ENCODE data around the gene NCOR1. TPM values are rescaled to one million over a fixed set of nuclear protein-coding genes. Genes with fewer than 3 reads are reported as not detected.
A peak's percentile ranks its signal among the peaks of the same experiment; 100 is the strongest.

The NCOR1 gene
- polyA plus RNA-seq, 1 donor from 2014 or later, result 166 TPM

DNA sequence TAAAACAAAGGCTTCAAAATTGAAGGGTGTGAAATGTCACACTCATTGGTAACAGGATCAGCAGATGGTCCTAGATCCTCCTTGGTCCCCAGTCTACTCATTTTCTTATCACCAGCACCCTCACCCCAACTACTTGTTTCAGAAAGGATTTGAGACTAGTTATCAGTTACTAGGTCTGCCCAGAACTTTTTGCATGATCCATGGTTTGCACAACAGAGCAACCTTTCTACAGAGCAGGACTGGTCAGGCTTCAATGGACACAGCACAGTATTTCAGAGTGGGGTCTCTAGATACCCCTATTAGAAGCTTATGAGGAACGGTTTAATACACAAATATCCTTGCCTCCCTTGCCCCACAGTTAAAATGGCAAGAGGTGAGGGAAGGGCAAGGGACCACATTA, 190.1 kb downstream of the NCOR1 start:
- H3K36me3 Mint-ChIP-seq, result peaks cover 12% of the 10 kb centered on the region
- H3K4me1 Mint-ChIP-seq, result peaks cover 2 to 4% (median 2%) of the 10 kb centered on the region in 3 donors
- no peak overlapping the region for H3K27ac Mint-ChIP-seq

DNA sequence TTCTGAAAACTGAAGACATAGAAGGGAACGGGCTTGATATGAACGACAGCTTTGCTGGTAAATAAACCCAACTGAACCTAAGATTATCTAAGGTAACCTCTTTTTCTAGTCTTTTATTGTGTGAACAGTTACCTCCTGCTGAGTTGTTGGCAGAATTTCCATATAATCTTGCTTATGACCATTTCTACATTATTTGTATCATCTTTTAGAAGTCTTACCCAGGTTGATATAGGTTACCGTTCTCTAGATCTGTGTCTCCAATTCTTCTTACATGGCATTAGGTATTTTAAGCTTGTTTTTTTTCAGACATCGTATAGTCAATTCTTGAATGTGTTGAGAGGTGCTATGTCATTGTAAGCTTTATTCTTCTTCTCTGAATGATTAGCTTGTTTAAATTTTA, 191.5 kb downstream of the NCOR1 start:
- no peaks in the 10 kb centered on the region for H3K9me3 Mint-ChIP-seq
- H3K4me1 Mint-ChIP-seq, result peaks cover 2 to 5% (median 4%) of the 10 kb centered on the region in 3 donors
- peak overlapping the region in 1 of 3 donors; percentile 23 for H3K27ac Mint-ChIP-seq
- H3K27me3 Mint-ChIP-seq, result no peaks in the 10 kb centered on the region
- H3K36me3 Mint-ChIP-seq, result peaks cover 10% of the 10 kb centered on the region
- no peak overlapping the region for H3K4me3 Mint-ChIP-seq

More for the DNA sequence above, 190.1 kb downstream of the NCOR1 start:
- Mint-ChIP-seq H3K4me3 (peak overlapping the region in 1 of 4 donors; percentile 19), H3K9me3 (no peaks in the 10 kb centered on the region), H3K27me3 (no peaks in the 10 kb centered on the region)

- H3K36me3 Mint-ChIP-seq, result peaks cover 8% of the 10 kb centered on the region
- no peak overlapping the region for H3K4me3 Mint-ChIP-seq
- no peak overlapping the region for H3K27ac Mint-ChIP-seq
- H3K27me3 Mint-ChIP-seq, result no peaks in the 10 kb centered on the region
- no peaks in the 10 kb centered on the region for H3K9me3 Mint-ChIP-seq
- H3K4me1 Mint-ChIP-seq, result peaks cover 2 to 10% (median 3%) of the 10 kb centered on the region in 3 donors
Observed at GRCh38 chr17:16019347-16019746, 196.0 kb downstream of the NCOR1 start.

- Mint-ChIP-seq H3K4me3 (no peak overlapping the region), H3K27ac (no peak overlapping the region), H3K4me1 (peaks cover 4 to 8% (median 6%) of the 10 kb centered on the region in 3 donors), H3K36me3 (peaks cover 9% of the 10 kb centered on the region), H3K9me3 (no peaks in the 10 kb centered on the region), H3K27me3 (no peaks in the 10 kb centered on the region)
Observed at GRCh38 chr17:16013943-16014407, 201.4 kb downstream of the NCOR1 start.

DNA sequence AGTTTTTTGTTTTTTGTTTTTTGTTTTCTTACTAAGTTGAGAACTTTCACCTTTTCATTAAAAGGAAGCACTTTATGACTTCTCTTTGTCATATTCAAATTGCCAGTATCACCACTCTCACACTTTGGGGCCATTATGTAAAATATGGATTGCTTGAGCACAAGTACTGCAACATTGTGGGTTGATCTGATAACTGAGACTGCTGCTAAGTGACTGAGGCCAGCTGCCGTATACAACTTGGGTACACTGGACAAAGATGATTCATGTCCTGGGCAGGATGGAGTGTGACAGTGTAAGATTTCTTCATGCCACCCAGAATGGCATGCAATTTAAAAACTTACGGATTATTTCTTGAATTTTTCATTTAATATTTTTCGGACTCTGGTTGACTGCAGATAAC, 207.9 kb downstream of the NCOR1 start:
- Mint-ChIP-seq H3K9me3 (no peaks in the 10 kb centered on the region), H3K4me1 (peaks cover 0 to 6% (median 3%) of the 10 kb centered on the region in 3 donors), H3K27me3 (no peaks in the 10 kb centered on the region), H3K4me3 (no peak overlapping the region), H3K27ac (peak overlapping the region in 1 of 3 donors; percentile 16), H3K36me3 (peaks cover 8% of the 10 kb centered on the region)

DNA sequence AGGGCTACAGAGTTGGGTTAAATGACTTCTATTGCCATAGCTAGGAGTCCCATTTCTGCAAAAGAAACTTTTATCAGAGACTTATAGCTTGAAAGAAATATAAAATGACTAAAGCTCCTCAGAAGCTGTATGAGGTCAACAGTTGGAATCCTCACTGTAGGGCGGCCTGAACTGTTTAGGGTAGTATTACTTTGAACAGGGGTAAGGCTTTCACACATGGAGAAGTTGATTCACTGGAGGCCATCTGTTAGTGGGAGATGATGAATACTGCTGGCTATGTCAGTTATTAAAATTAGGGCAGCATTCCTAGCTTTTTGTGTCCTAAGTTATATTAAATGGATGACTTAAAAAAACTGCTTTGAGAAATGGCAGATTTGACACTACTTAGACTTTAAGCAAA, 209.7 kb downstream of the NCOR1 start:
- Mint-ChIP-seq H3K4me1 (peaks cover 13 to 15% (median 14%) of the 10 kb centered on the region in 3 donors), H3K36me3 (peaks cover 13% of the 10 kb centered on the region), H3K4me3 (no peak overlapping the region)

DNA sequence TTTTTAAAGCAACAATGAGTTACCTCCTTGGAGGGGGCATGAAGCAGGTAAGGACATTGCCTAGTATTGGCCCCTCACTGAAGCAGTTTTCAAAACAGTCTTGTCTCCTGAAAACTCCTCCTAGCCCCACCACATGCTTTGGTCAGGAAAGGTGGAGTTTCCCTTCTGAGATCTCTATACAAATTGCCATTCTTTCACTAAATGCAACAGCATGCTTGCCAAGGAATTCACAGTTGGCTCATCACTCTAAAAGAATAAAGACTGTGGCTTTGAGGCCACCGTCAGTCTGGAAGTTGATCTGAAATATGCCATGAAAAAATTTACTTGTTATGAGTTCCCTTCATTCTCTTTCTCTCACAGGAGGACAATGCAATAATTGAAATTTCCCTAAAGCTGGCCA, 211.5 kb downstream of the NCOR1 start:
- Mint-ChIP-seq H3K9me3 (peaks cover 0 to 2% (median 0%) of the 10 kb centered on the region in 3 donors), H3K4me1 (peaks cover 18 to 24% (median 20%) of the 10 kb centered on the region in 3 donors), H3K27ac (peak overlapping the region in 1 of 3 donors; percentile 48), H3K4me3 (peak overlapping the region in 2 of 4 donors; percentile 9 to 24), H3K36me3 (peaks cover 13% of the 10 kb centered on the region), H3K27me3 (no peaks in the 10 kb centered on the region)

More for the DNA sequence above, 209.7 kb downstream of the NCOR1 start:
- Mint-ChIP-seq H3K9me3 (peaks cover 0 to 2% (median 0%) of the 10 kb centered on the region in 3 donors), H3K27ac (no peak overlapping the region), H3K27me3 (no peaks in the 10 kb centered on the region)

GRCh38 chr17:16002708-16003260, 212.6 kb downstream of the NCOR1 start:
- H3K36me3 Mint-ChIP-seq, result peaks cover 9% of the 10 kb centered on the region
- H3K4me3 Mint-ChIP-seq, result peak overlapping the region in 2 of 4 donors; percentile 5 to 95
- peaks cover 20 to 29% (median 25%) of the 10 kb centered on the region in 3 donors for H3K4me1 Mint-ChIP-seq
- peaks cover 0 to 2% (median 0%) of the 10 kb centered on the region in 3 donors for H3K9me3 Mint-ChIP-seq
- H3K27me3 Mint-ChIP-seq, result no peaks in the 10 kb centered on the region
- H3K27ac Mint-ChIP-seq, result peak overlapping the region in 1 of 3 donors; percentile 89

GRCh38 chr17:16001226-16001897, 214.0 kb downstream of the NCOR1 start:
- peaks cover 20 to 29% (median 25%) of the 10 kb centered on the region in 3 donors for H3K4me1 Mint-ChIP-seq
- no peaks in the 10 kb centered on the region for H3K27me3 Mint-ChIP-seq
- peak overlapping the region in 2 of 3 donors; percentile 89 to 91 for H3K27ac Mint-ChIP-seq
- peaks cover 9% of the 10 kb centered on the region for H3K36me3 Mint-ChIP-seq
- peaks cover 0 to 2% (median 0%) of the 10 kb centered on the region in 3 donors for H3K9me3 Mint-ChIP-seq
- peak overlapping the region; percentile 87 to 95 (median 94) for H3K4me3 Mint-ChIP-seq

GRCh38 chr17:15999974-16000827, 215.1 kb downstream of the NCOR1 start:
- Mint-ChIP-seq H3K27me3 (no peaks in the 10 kb centered on the region), H3K27ac (peak overlapping the region; percentile 89 to 95 (median 91)), H3K9me3 (peaks cover 0 to 2% (median 0%) of the 10 kb centered on the region in 3 donors), H3K4me1 (peaks cover 20 to 29% (median 25%) of the 10 kb centered on the region in 3 donors), H3K4me3 (peak overlapping the region; percentile 87 to 95 (median 94)), H3K36me3 (peaks cover 10% of the 10 kb centered on the region)

GRCh38 chr17:15999141-15999973, 216.0 kb downstream of the NCOR1 start, which contains the start of the genes TTC19 and ZSWIM7:
Gene TTC19, plus strand, starts transcription at chr17:15999824. Its CDS starts 25 bp downstream, at chr17:15999849.
Gene ZSWIM7, minus strand, starts transcription at chr17:15999704. Its CDS starts 110 bp downstream, at chr17:15999594.
- peak within 1 kb of the TSS; percentile 89 to 98 (median 91) for H3K27ac Mint-ChIP-seq
- peaks cover 10% of the 10 kb centered on the region for H3K36me3 Mint-ChIP-seq
- H3K27me3 Mint-ChIP-seq, result no peaks in the 10 kb centered on the region
- peaks cover 21 to 29% (median 26%) of the 10 kb centered on the region in 3 donors for H3K4me1 Mint-ChIP-seq
- H3K4me3 Mint-ChIP-seq, result peak within 1 kb of the TSS; percentile 95 to 97 (median 96)
- H3K9me3 Mint-ChIP-seq, result peaks cover 0 to 2% (median 0%) of the 10 kb centered on the region in 3 donors

DNA sequence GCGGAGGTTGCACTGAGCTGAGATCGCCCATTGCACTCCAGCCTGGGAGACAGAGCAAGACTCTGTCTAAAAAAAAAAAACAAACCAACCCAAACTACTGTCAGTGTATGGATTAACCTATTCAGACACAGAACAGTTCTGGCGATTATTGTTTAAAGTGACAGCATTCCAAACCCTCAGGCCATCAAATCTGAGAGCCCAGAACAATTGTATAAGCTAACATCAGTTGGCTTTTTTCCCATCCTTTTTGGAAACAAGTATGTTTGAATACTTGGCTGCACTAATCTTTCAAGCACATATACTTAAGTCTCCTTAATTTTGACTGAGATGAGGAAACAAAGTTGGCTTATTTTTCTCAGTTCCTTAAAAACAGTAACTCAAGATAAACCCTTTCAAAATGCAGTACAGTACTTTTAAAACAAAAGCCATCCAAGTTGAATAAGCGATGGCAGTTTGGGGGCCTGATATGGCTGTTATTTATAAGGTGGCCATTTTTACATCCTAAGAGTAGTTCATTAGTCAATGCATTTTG, 217.2 kb downstream of the NCOR1 start:
- Mint-ChIP-seq H3K4me3 (peak overlapping the region; percentile 89 to 97 (median 96)), H3K36me3 (peaks cover 10% of the 10 kb centered on the region), H3K9me3 (peaks cover 0 to 2% (median 0%) of the 10 kb centered on the region in 3 donors), H3K27ac (peak overlapping the region; percentile 89 to 98 (median 91)), H3K4me1 (peaks cover 21 to 29% (median 26%) of the 10 kb centered on the region in 3 donors), H3K27me3 (no peaks in the 10 kb centered on the region)

- Mint-ChIP-seq H3K4me1 (peaks cover 16 to 23% (median 18%) of the 10 kb centered on the region in 3 donors), H3K27ac (no peak overlapping the region), H3K27me3 (no peaks in the 10 kb centered on the region), H3K4me3 (no peak overlapping the region), H3K9me3 (no peaks in the 10 kb centered on the region), H3K36me3 (peaks cover 1% of the 10 kb centered on the region)
Observed at GRCh38 chr17:15996322-15996721, 219.0 kb downstream of the NCOR1 start.
